Activated naive CD4-positive, alpha-beta T cell treated with anti-CD3 and anti-CD28 coated beads for 36 hours (primary cell): ENCODE data around the gene ANKFN1. TPM values are rescaled to one million over a fixed set of nuclear protein-coding genes. Genes with fewer than 3 reads are reported as not detected.

Source experiments
- CTCF ChIA-PET: fragments of 350-600 bp; sonication (Branson Sonifier 250); formaldehyde crosslinking; loops from one replicate; lab custom pipeline; 2021; ENCODE audit warnings: antibody characterized with exemption; lab: Charles Lee
- DNase-seq: peaks from one replicate; pipeline ENCODE4 v3.0.0-alpha.2; 2020
- H3K27ac Mint-ChIP-seq: one replicate; pipeline ENCODE4 v1.8.0; 2021; ENCODE audit warnings: mild to moderate bottlenecking, mixed read lengths
- H3K27me3 Mint-ChIP-seq: one replicate; pipeline ENCODE4 v1.8.0; 2021; ENCODE audit warnings: low read depth, mixed read lengths
- H3K36me3 Mint-ChIP-seq: one replicate; pipeline ENCODE4 v1.8.0; 2021; ENCODE audit warnings: low read depth, mixed read lengths
- H3K4me1 Mint-ChIP-seq: one replicate; pipeline ENCODE4 v1.8.0; 2021; ENCODE audit warnings: low read depth, mixed read lengths
- H3K4me3 Mint-ChIP-seq: one replicate; pipeline ENCODE4 v1.8.0; 2021; ENCODE audit warnings: mild to moderate bottlenecking, moderate library complexity, mixed read lengths
- H3K9me3 Mint-ChIP-seq: one replicate; pipeline ENCODE4 v1.8.0; 2021; ENCODE audit warnings: mixed read lengths
- intact Hi-C: fragments of 100-400 bp; cut with micrococcal nuclease; formaldehyde crosslinking; loops from one replicate; pipeline ENCODE4 v1.15.1; 2023
- total RNA-seq, 2 experiments: library from RNA; stranded (reverse); gene quantifications; one replicate each; pipeline ENCODE4 v1.2.3, GENCODE V29; 2021

Gene ANKFN1
- total RNA-seq, 2 experiments from 2014 or later: not detected

DNA sequence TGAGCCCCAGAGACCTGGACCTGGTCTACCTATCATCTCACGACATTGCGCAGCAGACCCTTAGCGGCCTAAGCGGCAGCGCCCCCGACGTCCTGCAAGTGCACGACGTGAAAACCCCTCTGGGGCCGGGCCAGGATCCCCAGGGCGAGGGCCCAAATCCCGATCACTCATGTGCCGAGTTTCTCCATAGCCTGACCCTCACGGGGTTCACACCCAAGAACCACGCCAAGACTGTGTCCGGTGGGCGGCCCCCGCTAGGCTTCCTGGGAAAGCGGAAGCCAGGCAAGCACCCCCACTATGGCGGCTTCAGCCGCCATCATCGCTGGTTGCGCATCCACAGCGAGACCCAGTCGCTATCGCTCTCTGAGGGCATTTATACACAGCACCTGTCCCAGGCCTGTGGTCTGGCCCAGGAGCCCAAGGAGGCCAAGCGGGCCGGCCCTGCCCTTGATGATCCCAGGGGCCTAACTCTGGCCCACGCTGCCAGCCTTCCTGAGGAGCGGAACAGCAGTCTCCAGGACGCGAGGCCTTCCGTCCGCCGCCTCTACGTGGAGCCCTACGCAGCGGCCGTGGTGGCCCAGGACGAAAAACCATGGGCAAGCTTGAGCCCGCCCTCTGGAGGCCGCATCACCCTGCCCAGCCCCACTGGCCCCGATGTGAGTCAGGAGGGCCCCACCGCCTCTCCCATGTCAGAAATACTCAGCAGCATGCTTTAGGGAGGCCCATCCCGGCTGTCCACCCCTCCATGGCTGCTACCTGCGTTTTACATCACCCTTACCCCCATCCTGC, 357.5 kb downstream of the ANKFN1 start:
- intact Hi-C loops: no loop called here
- no peak for DNase-seq
- H3K27me3 Mint-ChIP-seq: no peaks in the 10 kb centered on the region
- CTCF ChIA-PET: no interaction called here
- H3K4me1 Mint-ChIP-seq: no peaks in the 10 kb centered on the region
- no peaks in the 10 kb centered on the region for H3K9me3 Mint-ChIP-seq
- H3K27ac Mint-ChIP-seq: no peak overlapping the region
- H3K4me3 Mint-ChIP-seq: no peak overlapping the region
- no peaks in the 10 kb centered on the region for H3K36me3 Mint-ChIP-seq

- CTCF ChIA-PET: interaction anchor here (1.4 kb wide), 1 partner anchor 14 kb away, joined by 5 read pairs; no protein-coding TSS in a partner anchor
- no peaks in the 10 kb centered on the region for H3K4me1 Mint-ChIP-seq
- no peak for DNase-seq
- H3K36me3 Mint-ChIP-seq: no peaks in the 10 kb centered on the region
- H3K27me3 Mint-ChIP-seq: peaks cover 2% of the 10 kb centered on the region
- H3K9me3 Mint-ChIP-seq: no peaks in the 10 kb centered on the region
- intact Hi-C loops: no loop called here
- no peak overlapping the region for H3K4me3 Mint-ChIP-seq
- no peak overlapping the region for H3K27ac Mint-ChIP-seq
Measured at GRCh38 chr17:56514264-56514663, 361.0 kb downstream of the ANKFN1 start.

GRCh38 chr17:56514899-56515298, 361.6 kb downstream of the ANKFN1 start:
- no peak overlapping the region for H3K4me3 Mint-ChIP-seq
- peaks cover 6% of the 10 kb centered on the region for H3K27me3 Mint-ChIP-seq
- no peak for DNase-seq
- no peaks in the 10 kb centered on the region for H3K9me3 Mint-ChIP-seq
- H3K36me3 Mint-ChIP-seq: no peaks in the 10 kb centered on the region
- intact Hi-C loops: no loop called here
- H3K27ac Mint-ChIP-seq: no peak overlapping the region
- CTCF ChIA-PET: no interaction called here
- no peaks in the 10 kb centered on the region for H3K4me1 Mint-ChIP-seq

GRCh38 chr17:56521414-56522141, 368.3 kb downstream of the ANKFN1 start:
- CTCF ChIA-PET: no interaction called here
- no peaks in the 10 kb centered on the region for H3K4me1 Mint-ChIP-seq
- H3K27ac Mint-ChIP-seq: no peak overlapping the region
- DNase-seq: no peak
- intact Hi-C loops: no loop called here
- no peaks in the 10 kb centered on the region for H3K36me3 Mint-ChIP-seq
- H3K27me3 Mint-ChIP-seq: peaks cover 8% of the 10 kb centered on the region
- no peak overlapping the region for H3K4me3 Mint-ChIP-seq
- H3K9me3 Mint-ChIP-seq: no peaks in the 10 kb centered on the region

DNA sequence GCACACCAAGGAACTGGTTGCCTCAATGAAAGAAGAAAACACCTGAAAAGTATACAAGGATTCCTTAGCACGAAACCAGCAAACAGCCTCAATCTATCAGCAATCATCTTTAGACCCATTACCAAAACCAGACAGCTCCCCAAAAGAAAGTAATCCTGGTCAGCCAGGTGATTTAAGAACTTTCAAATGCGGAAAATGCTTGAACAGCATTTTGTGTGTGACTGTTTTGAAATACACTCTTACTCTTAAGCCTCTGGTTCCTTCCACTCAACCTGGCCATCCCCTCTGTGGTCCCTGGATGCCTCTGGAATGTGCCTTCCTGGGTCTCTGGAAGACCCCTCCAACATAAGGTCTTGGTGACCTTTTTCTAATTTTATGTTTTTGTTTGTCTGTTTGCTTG, 369.8 kb downstream of the ANKFN1 start:
- H3K36me3 Mint-ChIP-seq: no peaks in the 10 kb centered on the region
- intact Hi-C loops: no loop called here
- no peak overlapping the region for H3K4me3 Mint-ChIP-seq
- peaks cover 6% of the 10 kb centered on the region for H3K27me3 Mint-ChIP-seq
- no peak overlapping the region for H3K27ac Mint-ChIP-seq
- no peaks in the 10 kb centered on the region for H3K4me1 Mint-ChIP-seq
- CTCF ChIA-PET: no interaction called here
- H3K9me3 Mint-ChIP-seq: no peaks in the 10 kb centered on the region
- DNase-seq: no peak

GRCh38 chr17:56528696-56529095, 375.4 kb downstream of the ANKFN1 start:
- intact Hi-C loops: no loop called here
- Mint-ChIP-seq H3K9me3 (no peaks in the 10 kb centered on the region), H3K27ac (no peak overlapping the region), H3K36me3 (no peaks in the 10 kb centered on the region), H3K4me1 (no peaks in the 10 kb centered on the region), H3K4me3 (no peak overlapping the region), H3K27me3 (peaks cover 3% of the 10 kb centered on the region)
- CTCF ChIA-PET: interaction anchor here (0.8 kb wide), 1 partner anchor 124 kb away, joined by 3 read pairs; no protein-coding TSS in a partner anchor
- DNase-seq: no peak

GRCh38 chr17:56532926-56533325, 379.7 kb downstream of the ANKFN1 start:
- Mint-ChIP-seq H3K4me1 (no peaks in the 10 kb centered on the region), H3K9me3 (no peaks in the 10 kb centered on the region), H3K36me3 (no peaks in the 10 kb centered on the region), H3K27me3 (peaks cover 3% of the 10 kb centered on the region), H3K4me3 (no peak overlapping the region), H3K27ac (no peak overlapping the region)
- CTCF ChIA-PET: no interaction called here
- intact Hi-C loops: no loop called here
- DNase-seq: no peak

GRCh38 chr17:56536766-56537165, 383.5 kb downstream of the ANKFN1 start:
- DNase-seq: no peak
- Mint-ChIP-seq H3K4me1 (no peaks in the 10 kb centered on the region), H3K4me3 (no peak overlapping the region), H3K27ac (no peak overlapping the region), H3K27me3 (peaks cover 6% of the 10 kb centered on the region), H3K36me3 (no peaks in the 10 kb centered on the region), H3K9me3 (peaks cover 2% of the 10 kb centered on the region)
- CTCF ChIA-PET: no interaction called here
- intact Hi-C loops: no loop called here

- DNase-seq: no peak
- H3K27me3 Mint-ChIP-seq: peaks cover 8% of the 10 kb centered on the region
- no peak overlapping the region for H3K27ac Mint-ChIP-seq
- intact Hi-C loops: no loop called here
- no peaks in the 10 kb centered on the region for H3K4me1 Mint-ChIP-seq
- CTCF ChIA-PET: no interaction called here
- peaks cover 2% of the 10 kb centered on the region for H3K9me3 Mint-ChIP-seq
- no peak overlapping the region for H3K4me3 Mint-ChIP-seq
- no peaks in the 10 kb centered on the region for H3K36me3 Mint-ChIP-seq
Measured at GRCh38 chr17:56540836-56541235, 387.6 kb downstream of the ANKFN1 start.

- peaks cover 2% of the 10 kb centered on the region for H3K9me3 Mint-ChIP-seq
- H3K27ac Mint-ChIP-seq: no peak overlapping the region
- no peak for DNase-seq
- no peaks in the 10 kb centered on the region for H3K36me3 Mint-ChIP-seq
- no peaks in the 10 kb centered on the region for H3K4me1 Mint-ChIP-seq
- intact Hi-C loops: no loop called here
- CTCF ChIA-PET: interaction anchor here (1.3 kb wide), 1 partner anchor 46 kb away, joined by 3 read pairs; no protein-coding TSS in a partner anchor
- peaks cover 9% of the 10 kb centered on the region for H3K27me3 Mint-ChIP-seq
- H3K4me3 Mint-ChIP-seq: no peak overlapping the region
Measured at GRCh38 chr17:56543280-56543679, 390.0 kb downstream of the ANKFN1 start.

DNA sequence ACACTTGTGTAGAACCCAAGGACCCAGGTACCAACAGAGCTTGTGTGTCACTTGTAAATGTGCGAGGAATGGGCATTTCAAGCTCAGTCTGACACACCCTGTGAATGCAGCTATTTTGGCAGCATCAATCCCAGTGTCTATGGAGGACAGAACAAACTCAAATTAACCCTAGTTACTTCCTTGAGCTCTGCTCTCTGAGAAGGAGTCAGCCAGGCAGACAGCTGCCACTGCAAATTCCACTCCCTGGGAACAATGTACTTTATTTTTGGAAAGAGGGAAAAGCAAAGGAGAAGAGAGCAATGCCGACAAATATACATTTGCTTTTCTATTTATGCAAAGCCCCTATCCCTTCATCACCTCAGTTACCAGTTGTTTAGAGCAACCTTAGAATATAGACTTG, 391.8 kb downstream of the ANKFN1 start:
- no peaks in the 10 kb centered on the region for H3K9me3 Mint-ChIP-seq
- no peak for DNase-seq
- CTCF ChIA-PET: no interaction called here
- no peaks in the 10 kb centered on the region for H3K36me3 Mint-ChIP-seq
- intact Hi-C loops: no loop called here
- no peak overlapping the region for H3K27ac Mint-ChIP-seq
- no peak overlapping the region for H3K4me3 Mint-ChIP-seq
- H3K4me1 Mint-ChIP-seq: no peaks in the 10 kb centered on the region
- peaks cover 6% of the 10 kb centered on the region for H3K27me3 Mint-ChIP-seq

DNA sequence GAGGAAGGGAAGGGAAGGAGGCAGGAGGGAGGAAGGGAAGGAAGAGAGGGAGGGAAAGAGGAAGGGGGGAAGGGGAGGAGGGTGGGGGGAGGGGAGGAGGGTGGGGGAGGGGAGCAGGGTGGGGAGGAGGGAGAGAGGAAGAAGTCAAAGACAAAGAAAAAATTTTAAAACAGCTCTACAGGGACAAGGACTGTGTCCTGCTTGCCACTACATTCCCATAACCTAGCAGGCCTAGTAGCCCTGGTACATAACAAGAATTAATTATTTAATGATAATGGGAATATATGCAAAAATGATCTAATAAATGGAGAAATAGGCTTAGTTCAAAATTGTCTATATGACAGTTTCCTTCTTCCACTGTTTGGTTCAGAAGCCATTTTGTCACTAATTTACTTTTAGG, 392.7 kb downstream of the ANKFN1 start:
- Mint-ChIP-seq H3K9me3 (no peaks in the 10 kb centered on the region), H3K4me1 (no peaks in the 10 kb centered on the region), H3K4me3 (no peak overlapping the region), H3K27me3 (peaks cover 6% of the 10 kb centered on the region), H3K36me3 (no peaks in the 10 kb centered on the region), H3K27ac (no peak overlapping the region)
- no peak for DNase-seq
- CTCF ChIA-PET: no interaction called here
- intact Hi-C loops: no loop called here

GRCh38 chr17:56548661-56549060, 395.4 kb downstream of the ANKFN1 start:
- Mint-ChIP-seq H3K4me3 (no peak overlapping the region), H3K4me1 (no peaks in the 10 kb centered on the region), H3K36me3 (no peaks in the 10 kb centered on the region), H3K9me3 (peaks cover 7% of the 10 kb centered on the region), H3K27ac (no peak overlapping the region), H3K27me3 (peaks cover 2% of the 10 kb centered on the region)
- intact Hi-C loops: no loop called here
- CTCF ChIA-PET: no interaction called here
- no peak for DNase-seq
